ENCODE data around the gene PSME3IP1. TPM values are rescaled to one million over a fixed set of nuclear protein-coding genes. Genes with fewer than 3 reads are reported as not detected.

PSME3IP1 gene
- polyA plus RNA-seq, 1 of the 3 experiments (the other 2 are of a cell fraction) = 80.9 TPM

DNA sequence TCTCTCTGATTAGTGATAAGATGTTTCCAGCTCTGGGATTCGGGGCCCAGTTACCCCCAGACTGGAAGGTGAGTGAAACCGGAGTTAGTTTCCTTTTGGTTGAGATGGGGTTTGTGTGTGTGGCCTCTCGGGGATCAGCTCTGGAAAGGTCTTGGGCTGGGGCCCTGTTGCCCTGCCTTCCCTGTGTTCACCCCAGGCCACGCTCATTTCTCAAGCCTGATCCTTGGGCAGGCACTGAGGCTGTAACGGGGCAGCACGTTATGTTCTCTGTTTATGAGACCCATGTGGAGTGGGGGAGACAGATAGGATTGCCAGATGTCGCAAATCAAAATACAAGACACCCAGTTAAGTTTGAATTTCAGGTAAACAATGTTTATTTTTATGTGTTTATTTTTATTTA, 58.0 kb downstream of the PSME3IP1 start:
- CTCF ChIA-PET = interaction anchor here (1.2 to 1.4 kb wide), 3 partner anchors 30 to 41 kb away, joined by 3 read pairs; partner anchors contain the start of gene CPNE2
- H3K9ac ChIP-seq = no peak overlapping the region
- WGBS (ENCODE audit: low lambda C conversion rate) = 91% methylated on average over 7 of the region's 7 CpGs

DNA sequence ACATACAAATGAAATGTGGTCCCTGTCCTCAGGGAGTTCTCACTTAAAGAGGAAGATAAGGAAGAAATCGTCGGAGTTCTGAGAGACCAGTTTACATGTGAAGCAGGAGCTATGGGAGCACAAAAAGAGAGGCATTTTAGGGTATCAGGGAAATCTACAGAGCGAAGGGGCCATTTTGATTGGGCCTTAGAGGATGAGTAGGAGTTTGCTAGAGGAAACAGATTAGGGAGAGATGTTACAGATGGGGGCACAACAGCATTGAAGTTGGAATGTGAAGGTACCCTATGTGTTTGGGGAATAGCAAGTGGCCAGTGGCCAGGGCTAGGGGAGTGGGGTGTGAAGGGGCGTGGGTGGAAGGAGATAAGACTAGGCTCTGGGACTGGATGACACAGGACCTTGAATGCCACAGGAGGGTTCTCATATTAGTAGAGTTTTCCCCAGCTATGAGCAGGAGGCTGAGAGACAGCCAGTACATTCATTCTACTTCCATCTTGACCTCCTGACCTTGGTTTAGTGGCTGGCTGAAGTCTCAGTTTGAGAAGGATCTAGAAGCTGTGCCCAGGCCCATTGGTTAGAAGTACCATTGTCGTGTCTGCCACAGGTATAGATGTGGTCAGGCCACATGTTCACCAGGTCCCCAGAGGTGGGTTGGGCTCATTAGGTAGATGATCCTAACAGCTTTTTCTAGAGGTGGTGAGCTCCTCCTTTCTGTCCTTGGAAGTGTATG, 58.6 kb downstream of the PSME3IP1 start:
- WGBS (ENCODE audit: low lambda C conversion rate) = 94% methylated on average over 5 of the region's 5 CpGs
- Histone ChIP-seq H3F3A (replicated peaks; ENCODE audit: insufficient read depth) (no peaks in the 10 kb centered on the region), H3K4me3 (ENCODE audit: low read depth in 2 of 2, low read length in 1 of 2) (no peak overlapping the region), H3K9me3 (no peaks in the 10 kb centered on the region), H3K27me3 (ENCODE audit: insufficient read depth) (no peaks in the 10 kb centered on the region), H3K36me3 (replicated peaks in 1 of 2; ENCODE audit: control insufficient read depth in 1 of 2, insufficient read depth in 2 of 2, low read length in 1 of 2) (peaks cover 0 to 3% of the 10 kb centered on the region in 2 experiments), H4K20me1 (ENCODE audit: insufficient read depth) (no peaks in the 10 kb centered on the region), H3K27ac (ENCODE audit: low read depth in 2 of 2, low read length in 1 of 2) (no peak overlapping the region), H3K79me2 (ENCODE audit: insufficient read depth) (no peaks in the 10 kb centered on the region), H3K9me2 (no peaks in the 10 kb centered on the region), H3K9ac (no peak overlapping the region), H2AFZ (ENCODE audit: low read depth) (no peak overlapping the region), H3K4me1 (ENCODE audit: control insufficient read depth in 1 of 2, insufficient read depth in 2 of 2, low read depth in 1 of 2, low read length in 1 of 2) (peaks cover 0 to 4% of the 10 kb centered on the region in 2 experiments; a peak in 1 of 4 replicates), H3K4me2 (no peak overlapping the region)
- ChIA-PET POLR2A (no interaction called here), CTCF (interaction anchor here (1.3 to 1.6 kb wide), 3 partner anchors 30 to 35 kb away, joined by 3 to 4 read pairs (median 3); partner anchors contain the start of gene CPNE2)
- no peak for TF ChIP-seq MEF2A (IDR thresholded peaks at IDR 0.05; ENCODE audit: borderline replicate concordance, low read depth)
- no peak for TF ChIP-seq RCOR1 (IDR thresholded peaks at IDR 0.05; ENCODE audit: low read length)
- no peak for TF ChIP-seq REST (IDR thresholded peaks at IDR 0.05; ENCODE audit: low read depth, low read length)
- no peak for TF ChIP-seq TEAD4 (IDR thresholded peaks at IDR 0.05; ENCODE audit: borderline replicate concordance, insufficient read depth)
- TF ChIP-seq, protein P1, sequence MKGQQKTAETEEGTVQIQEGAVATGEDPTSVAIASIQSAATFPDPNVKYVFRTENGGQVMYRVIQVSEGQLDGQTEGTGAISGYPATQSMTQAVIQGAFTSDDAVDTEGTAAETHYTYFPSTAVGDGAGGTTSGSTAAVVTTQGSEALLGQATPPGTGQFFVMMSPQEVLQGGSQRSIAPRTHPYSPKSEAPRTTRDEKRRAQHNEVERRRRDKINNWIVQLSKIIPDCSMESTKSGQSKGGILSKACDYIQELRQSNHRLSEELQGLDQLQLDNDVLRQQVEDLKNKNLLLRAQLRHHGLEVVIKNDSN (IDR thresholded peaks at IDR 0.05; ENCODE audit: borderline replicate concordance, low read depth) = no peak
- TF ChIP-seq GABPA (IDR thresholded peaks at IDR 0.05; ENCODE audit: low read depth) = no peak
- TF ChIP-seq MXI1 (IDR thresholded peaks at IDR 0.05; ENCODE audit: low read depth, low read length) = no peak
- no peak for TF ChIP-seq SIN3A (IDR thresholded peaks at IDR 0.05; ENCODE audit: borderline replicate concordance, low read depth, low read length)
- TF ChIP-seq RXRA (IDR thresholded peaks at IDR 0.05; ENCODE audit: borderline replicate concordance, low read depth) = no peak
- TF ChIP-seq, protein P2, sequence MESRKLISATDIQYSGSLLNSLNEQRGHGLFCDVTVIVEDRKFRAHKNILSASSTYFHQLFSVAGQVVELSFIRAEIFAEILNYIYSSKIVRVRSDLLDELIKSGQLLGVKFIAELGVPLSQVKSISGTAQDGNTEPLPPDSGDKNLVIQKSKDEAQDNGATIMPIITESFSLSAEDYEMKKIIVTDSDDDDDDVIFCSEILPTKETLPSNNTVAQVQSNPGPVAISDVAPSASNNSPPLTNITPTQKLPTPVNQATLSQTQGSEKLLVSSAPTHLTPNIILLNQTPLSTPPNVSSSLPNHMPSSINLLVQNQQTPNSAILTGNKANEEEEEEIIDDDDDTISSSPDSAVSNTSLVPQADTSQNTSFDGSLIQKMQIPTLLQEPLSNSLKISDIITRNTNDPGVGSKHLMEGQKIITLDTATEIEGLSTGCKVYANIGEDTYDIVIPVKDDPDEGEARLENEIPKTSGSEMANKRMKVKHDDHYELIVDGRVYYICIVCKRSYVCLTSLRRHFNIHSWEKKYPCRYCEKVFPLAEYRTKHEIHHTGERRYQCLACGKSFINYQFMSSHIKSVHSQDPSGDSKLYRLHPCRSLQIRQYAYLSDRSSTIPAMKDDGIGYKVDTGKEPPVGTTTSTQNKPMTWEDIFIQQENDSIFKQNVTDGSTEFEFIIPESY (IDR thresholded peaks at IDR 0.05; ENCODE audit: borderline replicate concordance, low read depth) = no peak
- no peak for TF ChIP-seq FOXM1 (IDR thresholded peaks at IDR 0.05; ENCODE audit: low read depth)
- no peak for TF ChIP-seq NFIC (IDR thresholded peaks at IDR 0.05; ENCODE audit: borderline replicate concordance)
- no peak for TF ChIP-seq GATA2 (CRISPR knock-in tag; IDR thresholded peaks at IDR 0.05)
- TF ChIP-seq IRF3 (IDR thresholded peaks at IDR 0.05; ENCODE audit: low read depth, low read length) = no peak
- no peak for TF ChIP-seq RFX5 (IDR thresholded peaks at IDR 0.05; ENCODE audit: low read length)
- TF ChIP-seq JUND (IDR thresholded peaks at IDR 0.05) = no peak
- TF ChIP-seq POLR2AphosphoS5 (IDR thresholded peaks at IDR 0.05; ENCODE audit: low read depth, low read length) = no peak
- DNase-seq = no peak

More for the DNA sequence above, 58.0 kb downstream of the PSME3IP1 start:
- Histone ChIP-seq H3K79me2 (ENCODE audit: insufficient read depth) (no peaks in the 10 kb centered on the region), H3K27ac (ENCODE audit: low read depth in 2 of 2, low read length in 1 of 2) (no peak overlapping the region), H4K20me1 (ENCODE audit: insufficient read depth) (no peaks in the 10 kb centered on the region), H3K4me1 (ENCODE audit: control insufficient read depth in 1 of 2, insufficient read depth in 2 of 2, low read depth in 1 of 2, low read length in 1 of 2) (peaks cover 0 to 4% of the 10 kb centered on the region in 2 experiments; a peak in 1 of 4 replicates), H3K27me3 (ENCODE audit: insufficient read depth) (no peaks in the 10 kb centered on the region), H2AFZ (ENCODE audit: low read depth) (no peak overlapping the region), H3K9me3 (no peaks in the 10 kb centered on the region), H3F3A (replicated peaks; ENCODE audit: insufficient read depth) (no peaks in the 10 kb centered on the region), H3K4me3 (ENCODE audit: low read depth in 2 of 2, low read length in 1 of 2) (no peak overlapping the region), H3K36me3 (replicated peaks in 1 of 2; ENCODE audit: control insufficient read depth in 1 of 2, insufficient read depth in 2 of 2, low read length in 1 of 2) (peaks cover 0 to 3% of the 10 kb centered on the region in 2 experiments), H3K9me2 (no peaks in the 10 kb centered on the region), H3K4me2 (no peak overlapping the region)
- POLR2A ChIA-PET = no interaction called here
- no peak for TF ChIP-seq FOSL2 (IDR thresholded peaks at IDR 0.05; ENCODE audit: borderline replicate concordance, low read depth)
- no peak for DNase-seq
